Stimulated activated CD4-positive, alpha-beta T cell treated with anti-CD3 and anti-CD28 coated beads, Interleukin-1b, Interleukin-23, amount 100 ng/mL, for 48 hours (primary cell): ENCODE data around the gene PRKN.

Source experiments
- DNase-seq: peaks from one replicate; pipeline ENCODE4 v3.0.0-alpha.2; 2020

Gene PRKN

DNA sequence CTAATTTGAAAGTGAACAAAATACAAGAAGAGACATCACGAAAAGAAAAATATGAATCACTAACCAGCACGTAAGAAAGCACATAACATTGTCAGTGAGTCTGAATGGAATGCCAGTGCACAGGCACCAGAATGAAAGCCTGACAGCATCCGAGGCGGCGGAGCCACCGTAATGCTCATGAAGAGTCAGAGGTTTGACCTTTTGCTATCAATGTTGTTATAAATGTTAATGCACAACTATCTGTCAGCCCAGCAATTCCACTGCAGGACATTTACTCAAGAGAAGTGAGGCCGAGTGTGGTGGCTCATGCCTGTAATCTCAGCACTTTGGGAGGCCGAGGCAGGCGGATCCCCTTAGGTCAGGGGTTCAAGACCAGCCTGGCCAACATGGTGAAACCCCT is 562.1 kb downstream of the PRKN start:
- DNase-seq: no peak

DNA sequence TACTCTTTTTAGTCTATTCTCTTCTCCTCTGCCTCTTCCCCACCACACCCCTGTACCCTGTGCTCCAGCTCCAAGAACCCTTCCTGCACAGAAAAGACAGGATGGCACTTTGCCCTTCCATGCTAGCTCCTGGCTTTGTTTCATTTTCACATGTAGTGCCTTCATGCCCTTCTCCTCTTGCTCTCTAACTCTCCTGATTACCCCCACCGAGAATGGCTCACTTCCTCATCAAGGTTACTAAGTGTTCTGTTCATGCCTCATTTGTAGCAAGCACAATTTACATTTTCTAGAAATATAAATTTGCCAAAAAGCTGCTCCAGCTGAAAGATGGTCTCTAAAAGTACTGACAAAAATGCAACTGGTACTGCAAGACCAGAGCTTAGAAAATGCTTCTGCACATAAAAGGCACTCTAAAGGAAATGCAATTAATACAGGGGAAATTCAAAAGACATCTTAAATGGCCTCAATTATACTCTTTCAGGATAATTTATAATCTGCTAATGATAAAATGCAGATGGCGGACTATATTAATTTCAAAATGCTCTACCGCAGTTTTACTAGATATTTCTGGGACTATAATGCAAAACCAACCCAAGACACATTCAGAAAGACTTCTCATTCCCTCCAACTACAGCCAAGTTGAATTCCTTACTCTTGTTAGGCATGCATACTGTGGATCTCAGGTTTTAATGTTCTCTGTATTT is 570.2 kb downstream of the PRKN start:
- no peak for DNase-seq

DNA sequence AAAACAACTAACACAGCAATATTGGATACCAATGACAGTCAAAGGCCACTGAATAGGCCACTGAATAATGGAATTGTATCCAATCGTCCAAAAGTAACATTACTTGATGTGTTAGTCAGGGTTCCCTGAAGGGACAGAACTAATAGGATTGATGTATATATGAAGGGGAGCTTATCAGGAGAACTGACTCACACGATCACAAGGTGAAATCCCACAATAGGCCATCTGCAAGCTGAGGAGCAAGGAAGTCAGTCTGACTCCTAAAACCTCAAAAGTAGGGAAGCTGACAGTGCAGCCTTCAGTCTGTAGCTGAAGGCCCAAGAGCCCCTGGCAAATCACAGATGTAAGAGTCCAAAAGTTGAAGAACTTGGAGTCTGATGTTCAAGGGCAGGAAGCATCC is 571.4 kb downstream of the PRKN start:
- DNase-seq: no peak

DNA sequence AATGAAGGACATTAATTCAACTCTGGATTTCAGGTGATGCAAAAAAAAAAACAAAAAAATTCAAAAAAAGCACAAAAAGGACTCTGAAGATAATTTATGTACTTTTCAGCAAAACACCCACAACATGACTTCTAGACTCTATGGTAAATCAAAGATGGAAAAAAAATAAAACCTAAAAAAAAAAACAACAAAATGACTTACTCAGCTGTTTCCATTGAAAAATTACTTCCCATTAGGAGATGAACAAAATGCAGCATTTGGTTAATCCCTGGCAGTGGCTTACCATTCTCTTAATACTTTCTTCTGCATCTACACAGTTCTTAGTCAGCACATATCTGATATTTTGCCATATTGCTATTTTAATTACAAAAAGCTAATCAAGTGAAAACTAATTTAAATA is 572.6 kb downstream of the PRKN start:
- no peak for DNase-seq

DNA sequence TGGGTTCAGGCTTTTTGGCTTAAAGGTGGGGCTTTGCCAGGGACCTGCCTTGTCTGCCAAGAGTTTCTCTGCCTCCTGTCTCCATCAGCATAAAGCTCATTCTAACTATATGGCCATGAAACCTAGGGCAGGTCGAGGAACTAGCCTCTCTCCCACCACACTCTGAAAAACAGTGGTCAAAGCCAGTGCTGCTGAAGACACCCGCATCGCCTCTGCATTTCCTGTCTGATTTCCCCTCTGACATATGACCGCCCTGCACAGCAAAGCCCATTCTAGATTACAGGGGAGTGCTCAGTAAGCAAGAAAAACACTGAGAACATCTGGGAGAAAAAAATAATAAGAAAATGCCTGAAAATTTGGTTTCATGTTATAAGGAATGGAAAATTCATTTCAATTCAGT is 573.6 kb downstream of the PRKN start:
- DNase-seq: no peak

DNA sequence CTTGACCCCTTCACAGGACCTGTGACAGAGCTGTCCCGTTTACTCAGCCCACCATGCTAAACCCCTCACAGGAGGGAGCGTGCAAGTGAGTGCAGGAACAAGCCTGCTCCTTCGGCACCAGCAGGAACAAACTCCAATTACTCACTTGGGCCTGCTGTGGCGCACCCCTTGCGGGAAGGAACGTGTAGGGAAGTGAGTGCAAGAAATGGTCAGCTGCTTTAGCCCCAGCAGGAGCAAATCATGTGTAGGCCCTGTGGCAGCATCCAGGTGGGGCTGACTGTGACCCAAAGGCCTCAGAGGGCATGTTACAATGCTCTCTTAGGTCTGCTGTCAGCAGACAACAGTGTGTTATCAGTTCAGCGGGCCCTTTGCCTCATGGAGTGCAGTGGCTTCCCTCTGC is 574.4 kb downstream of the PRKN start:
- DNase-seq: no peak

DNA sequence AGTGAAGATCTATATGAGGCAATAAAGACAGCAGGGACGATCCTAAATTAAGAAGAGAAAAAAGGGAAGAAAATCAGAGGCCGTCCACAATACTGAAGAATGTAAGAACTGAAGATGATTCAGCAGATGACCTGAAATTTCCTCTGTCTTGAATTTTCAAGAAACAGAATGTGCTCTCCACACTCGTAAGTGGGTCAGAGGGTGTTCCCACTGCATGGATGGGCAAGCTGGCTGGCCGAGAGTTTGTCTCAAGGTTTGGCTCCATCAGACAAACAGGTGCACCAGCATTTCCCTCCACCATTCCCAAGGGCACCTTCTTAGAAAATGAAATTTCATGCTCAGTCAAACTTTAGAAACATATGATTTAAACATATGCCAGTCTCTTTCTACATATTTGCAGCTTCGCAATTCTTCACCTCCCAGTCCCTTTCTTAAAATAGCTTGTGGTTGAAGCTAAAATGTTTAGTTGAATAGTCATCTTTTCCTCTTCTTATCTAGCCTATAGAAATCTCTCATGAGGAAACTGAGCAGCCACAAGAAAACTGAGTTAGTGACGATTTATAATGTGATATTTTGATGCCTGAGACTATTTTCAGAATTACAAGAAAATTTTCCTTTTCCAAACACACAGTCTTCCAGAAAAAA is 576.4 kb downstream of the PRKN start:
- DNase-seq: no peak

DNA sequence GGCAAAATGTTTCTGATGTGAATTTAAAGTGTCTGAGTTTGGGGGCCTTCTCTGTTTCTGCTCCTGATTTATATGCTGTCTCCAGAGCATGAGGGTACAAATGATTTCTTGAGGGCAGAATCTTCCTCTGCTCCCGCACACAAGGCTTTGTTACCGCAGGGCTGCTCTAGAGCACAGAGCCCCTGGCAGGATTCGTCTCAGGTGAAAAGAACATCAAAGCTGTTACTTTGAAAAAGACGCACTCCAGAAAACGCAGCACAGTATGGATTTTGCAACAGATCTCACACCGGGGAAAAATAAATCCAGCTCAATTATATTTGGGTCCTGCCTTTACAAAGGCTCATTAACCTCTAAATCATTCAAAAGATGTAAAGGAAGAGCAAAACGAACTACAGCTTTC is 577.3 kb downstream of the PRKN start:
- DNase-seq: no peak

DNA sequence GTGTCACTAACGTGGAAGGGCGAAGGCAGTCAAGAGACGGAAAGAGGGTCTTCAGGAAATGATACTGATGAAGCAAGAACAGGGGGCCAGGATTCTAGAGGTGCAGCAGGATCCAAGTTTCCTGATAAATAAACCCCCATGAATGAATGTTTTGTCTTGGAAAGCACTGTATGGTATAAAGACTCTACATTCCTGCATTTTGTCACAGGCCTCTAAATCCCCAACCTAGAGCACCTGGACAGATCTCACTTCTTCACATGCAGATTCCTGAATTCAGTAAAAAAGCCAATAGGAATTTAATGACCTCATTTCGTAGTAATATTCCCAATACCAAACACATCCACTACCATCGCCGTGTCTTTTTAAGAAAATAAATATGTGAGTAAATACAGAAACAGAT is 577.8 kb downstream of the PRKN start:
- no peak for DNase-seq

DNA sequence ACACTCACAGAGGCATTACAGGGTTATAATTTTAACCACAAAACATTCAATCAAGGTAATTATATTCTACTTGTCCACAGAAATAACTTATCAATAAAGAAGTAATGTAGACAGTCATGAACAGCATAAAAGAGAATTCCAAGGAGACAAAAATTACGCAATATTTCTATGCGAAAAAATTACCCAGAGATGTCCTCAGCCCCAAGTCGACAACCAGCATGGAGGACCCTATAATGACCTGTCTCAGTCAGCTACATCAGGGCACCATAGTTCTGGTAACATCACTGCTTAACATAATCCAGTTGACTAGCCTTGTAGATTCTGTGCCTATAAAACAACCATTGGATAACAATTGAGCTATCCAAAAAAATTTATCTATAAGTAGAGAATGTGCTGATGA is 579.8 kb downstream of the PRKN start:
- DNase-seq: no peak

DNA sequence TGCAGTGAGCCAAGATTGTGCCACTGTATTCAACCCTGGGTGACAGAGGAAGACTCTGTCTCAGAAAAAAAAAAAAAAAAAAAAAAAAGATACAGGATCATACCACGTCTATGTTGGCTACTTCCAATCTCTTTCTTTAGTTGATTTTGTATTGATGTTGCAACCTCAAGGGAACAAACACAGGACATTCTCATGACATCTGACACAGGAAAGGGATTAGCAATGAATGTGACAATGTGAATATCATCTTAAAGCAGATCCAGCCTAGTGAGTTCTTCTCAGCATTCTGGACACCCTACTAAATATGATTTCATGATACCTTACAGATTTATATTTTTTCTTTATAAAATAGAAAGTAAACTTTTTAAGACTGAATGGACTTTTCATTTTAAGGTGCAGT is 580.3 kb downstream of the PRKN start:
- DNase-seq: no peak

DNA sequence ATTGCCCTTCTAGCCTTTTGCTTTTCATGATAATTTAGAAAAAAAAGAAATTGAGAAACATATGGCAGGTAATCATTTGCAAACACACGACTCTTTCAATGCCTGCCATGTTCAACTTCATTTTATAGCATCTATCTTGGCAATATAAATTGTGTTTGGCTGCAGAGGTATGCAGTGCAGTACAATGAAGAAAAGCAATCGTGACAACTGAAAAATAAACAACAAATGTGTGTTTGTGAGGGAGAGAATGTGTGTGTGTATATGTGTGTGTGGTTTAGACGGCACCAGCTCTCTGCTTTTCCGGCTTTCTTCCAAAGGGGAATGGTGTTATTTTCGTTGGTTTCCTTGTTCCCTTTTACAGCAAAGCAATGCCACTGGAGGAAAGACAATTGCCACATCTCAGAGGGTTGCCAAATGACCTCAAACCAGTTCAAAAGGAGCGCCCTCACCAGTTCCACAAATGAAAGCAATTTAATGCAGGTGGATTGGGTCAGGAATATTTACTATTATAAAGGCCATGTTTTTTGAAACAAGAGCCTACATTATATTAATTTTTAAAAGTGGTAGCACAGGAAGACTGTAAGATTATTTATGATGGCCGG is 587.2 kb downstream of the PRKN start:
- DNase-seq: no peak

DNA sequence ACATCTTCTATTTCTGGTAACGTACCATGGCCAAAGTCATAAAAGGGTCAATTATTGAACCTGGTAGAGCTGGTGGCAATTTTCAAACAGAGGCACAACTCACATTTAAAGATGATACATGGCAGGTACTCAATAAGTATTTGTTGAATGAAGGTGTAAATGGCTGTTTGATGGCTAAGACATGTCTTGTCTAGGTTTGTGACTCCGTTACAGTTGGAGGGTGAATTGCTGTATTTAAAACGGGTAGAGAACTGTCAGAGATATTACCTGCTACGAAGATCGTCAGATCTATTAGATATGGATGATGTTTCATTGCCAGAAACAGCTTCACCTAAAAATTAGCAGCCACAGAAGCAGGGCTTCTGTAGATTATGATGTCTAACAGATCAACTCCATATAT is 601.9 kb downstream of the PRKN start:
- DNase-seq: no peak

DNA sequence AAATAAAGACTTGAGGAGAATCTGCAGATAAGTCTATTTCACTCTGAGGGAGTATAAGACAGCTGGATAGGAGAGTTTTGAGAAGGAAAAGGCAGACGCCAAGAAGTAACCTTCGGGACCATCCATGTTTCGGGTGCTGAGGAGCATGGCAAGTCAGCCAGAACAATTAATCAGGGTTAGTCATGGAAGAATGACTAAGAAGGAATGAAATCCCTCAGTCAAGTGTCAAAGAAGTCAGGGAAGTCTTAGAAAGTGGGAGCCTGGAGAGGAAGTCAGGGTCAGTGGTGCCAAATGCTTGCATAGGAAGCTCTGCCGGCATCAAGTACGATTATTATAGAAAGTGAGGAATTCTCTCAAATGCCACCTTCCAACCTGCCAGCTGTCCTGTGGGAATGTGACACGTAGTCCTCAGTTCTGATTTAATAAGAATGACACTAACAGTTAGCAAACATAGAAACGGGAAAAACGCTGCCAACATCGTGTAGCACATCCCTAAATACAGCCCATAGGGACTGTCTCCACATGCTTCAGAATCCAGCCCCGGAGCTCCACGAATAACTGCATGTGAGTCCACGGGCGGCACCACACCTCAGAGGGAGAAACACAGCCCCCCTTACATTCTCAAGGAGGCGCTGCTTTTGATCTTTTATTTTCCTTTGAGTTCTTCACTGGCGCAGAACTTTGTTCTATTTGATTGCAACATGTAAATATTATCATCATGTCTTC is 602.7 kb downstream of the PRKN start:
- DNase-seq: no peak

DNA sequence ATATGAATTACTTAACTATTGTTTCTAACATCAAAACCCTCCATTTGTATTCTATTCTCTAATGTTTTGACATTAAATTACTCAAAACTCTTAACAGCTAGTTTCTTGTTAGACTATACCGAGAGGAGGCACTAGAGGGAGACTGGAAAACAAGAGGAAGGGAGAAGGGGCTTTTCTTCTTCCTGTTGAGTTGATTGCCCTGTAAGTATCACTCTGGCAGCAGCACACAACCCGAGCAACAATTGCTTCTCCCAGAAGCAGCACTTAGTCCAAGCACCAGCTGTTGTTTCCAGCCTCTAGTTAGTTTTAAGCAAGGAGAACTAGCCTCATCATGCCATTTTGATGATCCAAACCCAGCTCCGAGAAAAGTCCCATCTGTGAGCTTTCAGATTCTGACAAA is 603.8 kb downstream of the PRKN start:
- DNase-seq: no peak

DNA sequence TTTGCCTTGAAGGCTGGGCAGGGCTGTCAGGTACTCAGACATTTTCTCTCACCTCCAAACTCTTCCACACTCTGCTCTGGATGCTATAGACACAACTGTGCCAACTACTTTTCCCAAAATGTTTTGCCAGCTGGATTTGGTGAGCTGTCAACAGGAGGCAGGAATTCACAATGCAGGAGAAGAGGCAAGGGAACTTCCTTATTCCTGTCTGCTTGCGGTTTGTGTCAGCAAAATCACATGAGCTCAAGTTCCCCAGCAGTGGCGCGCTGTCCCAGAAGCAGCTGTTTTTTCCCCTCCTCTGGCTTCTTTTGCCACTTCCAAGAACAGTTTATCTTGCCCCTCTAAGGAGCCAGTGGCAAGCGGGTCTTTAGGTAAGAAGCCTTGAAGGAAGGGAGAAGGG is 608.2 kb downstream of the PRKN start:
- DNase-seq: no peak

DNA sequence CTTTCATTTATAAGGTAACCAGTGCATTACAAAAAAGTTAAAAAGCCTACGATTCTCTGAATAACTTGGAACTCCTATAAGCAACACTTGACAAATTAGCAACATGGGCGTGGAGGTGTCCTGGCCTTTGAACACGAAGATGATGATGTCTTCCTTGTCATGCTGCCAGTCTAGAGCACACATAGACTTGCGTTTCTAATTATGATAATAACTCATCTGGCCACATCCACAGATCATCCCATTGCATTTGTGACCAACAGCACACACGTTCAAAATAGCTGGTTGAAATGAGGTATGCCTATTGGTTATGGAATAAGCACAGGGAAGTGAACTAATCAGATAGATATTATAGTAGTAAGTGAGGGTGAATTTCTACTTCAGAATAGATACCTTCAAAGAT is 608.9 kb downstream of the PRKN start:
- DNase-seq: no peak

DNA sequence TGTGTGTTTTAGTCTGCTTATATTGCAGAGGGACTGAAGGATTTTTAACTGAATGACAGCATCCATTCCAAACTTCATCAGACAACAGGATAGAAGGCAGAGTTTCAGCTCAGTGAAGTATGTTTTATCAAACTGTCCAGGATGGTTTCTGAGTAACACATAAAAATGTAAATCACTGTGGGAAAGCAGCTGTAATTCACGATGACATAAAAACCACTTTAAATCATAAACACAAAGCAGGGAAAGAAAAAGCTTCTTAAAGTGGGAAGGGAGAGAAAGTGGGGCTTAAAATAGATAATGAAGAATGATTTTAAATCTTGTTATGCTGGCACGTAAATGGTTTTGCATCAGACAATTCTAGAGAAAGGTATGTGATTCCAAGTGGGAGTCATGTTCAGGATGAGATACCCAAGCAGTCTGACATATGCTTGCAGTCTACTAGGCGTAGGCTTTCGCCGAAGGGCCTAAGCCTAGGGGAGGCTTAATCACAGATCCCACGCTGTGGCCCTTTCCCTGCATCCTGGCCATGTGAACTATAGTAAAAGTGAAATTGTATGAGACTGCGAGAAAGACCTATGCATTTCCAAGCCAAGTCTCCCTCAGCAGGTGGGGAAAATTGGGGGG is 610.6 kb downstream of the PRKN start:
- no peak for DNase-seq

DNA sequence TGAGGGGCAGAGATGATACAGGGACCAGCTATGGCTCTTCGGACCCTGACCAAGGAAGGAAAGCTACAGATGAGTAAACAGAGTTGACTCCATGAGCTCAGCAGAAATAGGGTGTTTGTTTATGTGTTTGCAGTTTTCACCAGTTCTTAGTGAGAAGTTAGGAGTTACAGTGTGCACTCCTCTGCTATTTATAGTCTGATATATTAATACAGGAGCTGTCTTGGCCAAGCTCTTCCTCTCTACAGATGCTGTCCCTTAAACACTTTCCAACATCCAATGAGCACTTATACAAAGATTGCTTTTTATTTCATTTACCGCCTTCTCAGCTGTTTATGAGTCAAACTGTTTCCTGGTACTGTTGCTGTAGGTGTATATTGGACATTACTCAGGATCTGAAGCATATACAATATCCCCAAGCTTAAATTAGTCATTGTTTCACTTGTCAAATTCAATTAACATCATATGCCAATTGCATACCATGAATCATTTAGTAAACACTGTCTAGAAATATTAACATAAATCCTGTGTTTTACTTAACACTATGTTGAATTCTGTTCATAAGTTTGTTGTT is 618.0 kb downstream of the PRKN start:
- no peak for DNase-seq

DNA sequence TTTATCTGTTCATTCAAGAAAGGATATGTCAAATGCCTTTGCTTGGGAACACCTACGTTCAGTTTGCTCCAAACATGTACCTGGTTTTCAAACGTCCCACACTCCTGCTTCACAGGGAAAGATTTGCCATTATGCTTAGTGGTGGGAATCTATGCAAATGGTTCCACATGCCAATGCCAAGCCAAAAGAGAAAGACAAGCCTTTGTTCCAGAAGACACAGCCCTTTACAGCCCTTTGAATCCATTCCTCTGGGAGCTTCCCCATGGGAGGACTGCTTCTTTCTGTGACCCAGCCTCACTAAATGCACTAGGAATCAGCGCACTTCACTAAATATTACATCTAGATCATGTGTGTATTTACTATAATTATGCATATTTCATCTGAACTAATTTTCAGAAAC is 619.5 kb downstream of the PRKN start:
- no peak for DNase-seq

DNA sequence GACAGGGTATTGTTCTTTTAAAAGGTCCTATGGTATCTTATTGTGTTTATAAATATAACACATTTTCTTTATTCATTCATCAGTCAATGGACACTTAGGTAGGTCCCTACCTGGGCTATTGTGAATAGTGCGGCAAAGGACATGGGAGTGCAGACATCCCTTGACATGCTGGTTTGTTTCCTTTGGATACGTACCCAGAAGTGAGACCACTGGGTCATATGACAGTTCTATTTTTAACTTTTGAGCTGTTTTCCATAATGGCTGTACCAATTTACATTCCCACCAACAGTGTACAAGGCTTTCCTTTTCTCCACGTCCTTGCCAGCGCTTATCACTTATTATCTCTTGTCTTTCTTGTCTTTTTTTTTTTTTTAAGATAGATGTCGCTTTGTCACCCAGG is 627.5 kb downstream of the PRKN start:
- no peak for DNase-seq

DNA sequence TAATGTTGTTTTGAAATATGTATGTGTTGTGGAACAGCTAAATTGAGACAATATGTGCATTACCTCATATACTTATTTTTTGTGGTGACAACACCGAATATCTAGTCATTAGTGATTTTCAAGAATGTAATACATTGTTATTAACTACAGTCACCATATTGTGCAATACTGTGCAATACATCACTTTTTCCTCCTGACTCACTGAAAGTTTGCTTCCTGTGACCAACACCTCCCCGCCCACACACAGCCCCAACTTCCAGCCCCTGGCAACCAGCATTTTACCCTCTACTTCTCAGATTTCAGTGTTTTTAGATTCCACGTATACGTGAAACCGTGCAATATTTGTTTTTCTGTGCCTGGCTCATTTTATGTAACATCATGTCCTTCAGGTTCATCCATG is 627.9 kb downstream of the PRKN start:
- peak; percentile 68 for DNase-seq

DNA sequence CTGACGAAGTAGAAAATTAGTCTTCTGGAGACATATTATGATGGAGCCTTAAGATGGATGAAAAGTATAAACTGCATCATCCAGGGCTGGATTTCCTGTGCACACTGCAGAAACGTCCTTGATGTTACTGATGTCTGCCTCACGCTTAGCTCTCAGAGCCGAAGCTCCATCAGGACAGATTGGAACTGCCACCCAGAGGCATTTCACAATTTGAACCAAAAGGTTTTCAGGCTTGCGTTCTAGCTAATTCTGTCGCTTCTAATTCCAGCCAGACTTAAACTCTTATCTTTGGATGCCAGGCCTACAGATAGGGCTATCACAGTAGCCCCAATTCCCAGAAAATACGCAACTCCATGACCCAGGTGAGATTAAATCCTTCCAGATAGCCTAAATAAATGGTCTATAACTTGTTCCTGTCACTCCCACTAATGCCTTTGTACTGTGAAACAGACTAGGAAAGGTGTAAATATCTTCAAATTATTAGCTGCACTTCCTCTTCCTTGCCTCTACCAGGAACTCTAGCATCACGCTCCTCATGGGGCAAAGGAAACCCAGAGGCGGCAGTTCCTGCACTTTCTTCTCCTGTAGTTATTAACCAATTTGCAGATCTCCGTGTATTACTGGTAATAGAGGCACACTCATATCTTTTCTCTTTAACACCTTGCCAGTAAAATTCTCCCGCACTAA is 634.6 kb downstream of the PRKN start:
- DNase-seq: no peak
